ENCODE data around the gene TMC4.
"Not testable (repeated sequence)": the region's sequence is repeated elsewhere in the genome, so short reads cannot be mapped to it uniquely, and the experiment has no call there.

The TMC4 gene

DNA sequence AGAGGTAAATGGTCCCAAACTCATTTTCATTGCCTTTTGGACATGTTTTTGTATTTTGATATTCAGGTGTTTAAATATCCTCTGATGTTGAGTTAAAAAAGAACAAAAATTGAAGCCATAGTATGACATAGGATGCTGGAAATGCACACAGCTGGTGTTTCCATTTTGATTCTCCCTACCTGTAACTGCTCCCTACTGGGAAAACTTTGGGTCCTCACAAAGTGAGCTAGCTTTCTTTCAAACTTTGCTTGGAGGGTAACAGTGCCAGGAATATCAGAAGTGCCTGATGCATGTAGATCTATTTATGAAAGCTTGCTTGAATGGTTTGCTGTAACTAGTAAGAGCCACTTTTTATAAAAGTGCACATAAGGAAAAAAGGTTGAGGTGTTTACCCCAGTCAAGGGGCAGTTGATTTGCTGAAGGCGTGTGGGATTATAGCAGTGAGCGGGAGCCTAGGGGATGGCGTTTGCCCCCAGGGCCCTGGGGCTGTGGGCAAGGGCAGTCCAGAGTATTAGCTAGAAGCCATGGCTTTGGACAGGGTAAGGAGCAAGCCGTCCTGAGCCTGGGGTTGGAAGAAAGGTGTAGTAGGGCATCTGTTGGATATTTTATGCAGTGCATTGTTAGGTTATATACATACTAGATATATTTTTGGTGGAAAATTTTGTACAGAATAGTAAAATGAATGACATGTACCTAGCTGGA, 32.0 kb upstream of the TMC4 start:
- DNase-seq (ENCODE audit: low read depth in 2 of 2) = no peak

DNA sequence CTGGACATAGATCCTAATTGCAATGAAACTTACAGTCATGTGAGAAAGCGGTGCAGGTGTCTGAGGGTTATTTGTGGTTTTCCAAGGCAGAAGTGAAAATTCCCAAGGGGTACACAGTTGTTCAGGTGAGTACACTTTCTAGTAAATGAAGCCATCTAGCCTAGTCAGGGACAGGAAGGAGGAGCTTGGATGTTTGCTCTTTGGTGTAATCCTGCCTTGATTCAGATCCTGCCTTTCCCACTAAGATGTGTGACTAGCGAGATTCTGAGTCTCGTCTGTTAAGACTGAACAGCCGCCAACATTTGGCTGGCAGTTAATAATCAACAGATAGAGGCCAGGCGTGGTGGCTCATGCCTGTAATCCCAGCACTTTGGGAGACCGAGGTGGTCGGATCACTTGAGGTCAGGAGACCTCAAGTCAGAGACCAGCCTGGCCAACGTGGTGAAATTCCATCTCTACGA, 30.2 kb upstream of the TMC4 start:
- DNase-seq (ENCODE audit: low read depth in 2 of 2) = no peak

DNA sequence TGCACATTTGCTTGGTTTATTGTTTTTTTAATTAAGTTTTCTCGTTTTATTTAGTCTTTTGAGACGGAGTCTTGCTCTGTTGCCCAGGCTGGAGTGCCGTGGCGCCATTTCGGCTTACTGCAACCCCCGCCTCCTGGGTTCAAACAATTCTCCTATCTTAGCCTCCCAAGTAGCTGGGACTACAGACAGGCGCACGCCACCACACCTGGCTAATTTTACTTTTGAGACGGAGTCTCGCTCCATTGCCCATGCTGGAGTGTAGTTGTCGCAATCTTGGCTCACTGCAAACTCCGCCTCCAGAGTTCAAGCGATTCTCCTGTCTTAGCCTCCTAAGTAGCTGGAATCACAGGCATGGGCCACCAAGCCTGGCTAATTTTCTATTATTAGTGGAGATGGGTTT, 29.0 kb upstream of the TMC4 start:
- DNase-seq (ENCODE audit: low read depth in 2 of 2) = no peak

DNA sequence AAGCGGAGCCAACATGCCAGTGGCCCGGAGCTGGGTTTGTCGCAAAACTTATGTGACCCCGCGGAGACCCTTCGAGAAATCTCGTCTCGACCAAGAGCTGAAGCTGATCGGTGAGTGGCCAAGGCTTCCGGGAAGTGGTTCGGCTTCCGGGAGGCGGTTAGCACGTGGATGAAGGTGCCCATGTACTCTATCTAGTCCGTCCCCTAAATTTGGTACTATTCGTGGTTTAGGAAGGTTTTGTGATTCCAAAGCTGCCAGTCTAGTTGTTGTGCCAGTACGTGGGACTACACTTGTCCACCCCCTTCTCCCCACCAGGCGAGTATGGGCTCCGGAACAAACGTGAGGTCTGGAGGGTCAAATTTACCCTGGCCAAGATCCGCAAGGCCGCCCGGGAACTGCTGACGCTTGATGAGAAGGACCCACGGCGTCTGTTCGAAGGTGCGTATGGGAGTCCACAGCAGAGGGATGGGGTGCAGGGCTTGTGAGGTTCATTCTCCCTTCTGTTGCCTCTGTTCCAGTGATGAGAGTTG, 28.3 kb upstream of the TMC4 start:
- no peak for DNase-seq (ENCODE audit: low read depth in 2 of 2)

DNA sequence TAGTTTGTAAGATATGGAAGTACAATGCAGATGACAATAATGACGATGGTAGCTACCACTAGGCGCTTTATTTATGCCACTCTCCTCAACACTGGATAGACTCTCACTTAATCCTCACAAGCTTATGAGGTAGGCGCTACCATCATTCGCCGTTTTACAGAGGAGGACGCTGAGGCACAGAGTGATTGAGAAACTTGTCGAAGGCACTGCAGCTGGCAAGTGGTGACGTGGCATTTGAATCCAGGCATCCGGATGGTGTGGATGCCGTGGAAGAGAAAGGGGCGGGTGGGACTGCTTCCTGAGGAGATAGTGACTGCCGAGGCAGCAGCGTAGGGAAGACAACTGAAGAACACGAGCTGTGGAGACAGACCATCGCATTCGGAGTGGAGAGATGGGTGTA, 26.4 kb upstream of the TMC4 start:
- no peak for DNase-seq (ENCODE audit: low read depth in 2 of 2)

DNA sequence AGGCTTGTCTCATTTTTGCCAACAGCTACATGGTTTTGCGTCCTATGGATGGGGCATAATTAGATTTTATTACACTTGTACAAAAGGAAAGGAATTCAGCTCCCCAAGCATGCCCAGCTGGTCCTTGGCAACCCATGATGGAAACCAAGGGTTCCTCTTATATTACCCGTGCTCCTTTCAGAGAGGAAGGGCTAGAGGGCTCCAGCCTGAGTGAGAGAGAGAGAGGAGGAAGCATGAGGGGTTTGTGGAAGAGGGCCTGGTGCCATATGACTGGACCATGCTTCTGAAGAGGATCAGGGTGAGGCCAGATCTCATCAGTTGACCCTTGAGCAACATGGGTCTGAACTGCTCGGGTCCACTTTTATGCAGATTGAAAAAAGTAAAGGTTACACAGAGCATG, 24.2 kb upstream of the TMC4 start:
- no peak for DNase-seq (ENCODE audit: low read depth in 2 of 2)

DNA sequence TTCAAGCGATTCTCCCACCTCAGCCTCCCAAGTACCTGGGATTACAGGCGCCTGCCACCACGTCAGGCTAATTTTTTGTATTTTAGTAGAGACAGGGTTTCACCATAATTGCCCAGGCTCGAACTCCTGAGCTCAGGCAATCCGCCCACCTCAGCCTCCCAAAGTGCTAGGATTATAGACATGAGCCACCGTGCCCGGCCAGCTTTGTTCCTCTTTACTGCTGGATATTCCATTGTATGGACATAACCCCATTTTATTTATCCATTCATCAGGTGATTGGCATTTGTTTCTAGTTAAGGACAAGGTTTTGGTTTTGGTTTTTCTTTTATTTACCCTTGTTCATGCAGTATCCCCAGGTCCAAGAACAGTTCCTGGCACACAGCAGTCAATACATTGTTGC, 23.6 kb upstream of the TMC4 start:
- DNase-seq (ENCODE audit: low read depth in 2 of 2) = no peak

DNA sequence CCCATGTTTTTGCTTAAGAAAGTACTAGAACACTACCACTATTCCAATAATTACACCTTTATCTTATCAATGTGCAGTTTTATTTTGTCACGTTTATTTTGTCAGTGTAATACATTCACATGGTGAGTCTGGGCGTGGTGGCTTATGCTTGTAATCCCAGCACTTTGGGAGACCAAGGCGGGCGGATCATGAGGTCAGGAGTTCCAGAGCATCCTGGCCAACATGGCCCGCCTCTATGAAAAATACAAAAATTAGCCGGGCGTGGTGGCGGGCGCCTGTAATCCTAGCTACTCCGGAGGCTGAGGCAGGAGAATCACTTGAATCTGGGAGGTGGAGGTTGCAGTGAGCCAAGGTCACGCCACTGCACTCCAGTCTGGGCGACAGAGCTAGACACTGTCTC, 21.5 kb upstream of the TMC4 start:
- DNase-seq (ENCODE audit: low read depth in 2 of 2) = not testable (repeated sequence)

DNA sequence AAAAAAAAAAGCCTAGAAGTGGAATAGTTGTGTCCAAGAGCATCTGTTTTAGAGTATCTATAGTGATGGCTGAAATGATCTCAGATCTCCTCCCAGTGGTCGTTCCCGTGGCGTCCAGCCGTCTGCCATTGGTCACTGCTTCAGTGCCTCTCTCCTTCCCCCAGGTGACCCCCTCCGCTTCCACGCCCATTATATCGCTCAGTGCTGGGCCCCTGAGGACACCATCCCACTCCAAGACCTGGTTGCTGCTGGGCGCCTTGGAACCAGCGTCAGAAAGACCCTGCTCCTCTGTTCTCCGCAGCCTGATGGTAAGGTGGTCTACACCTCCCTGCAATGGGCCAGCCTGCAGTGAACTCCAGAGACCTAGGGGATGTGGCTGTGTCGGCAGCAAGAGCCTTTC, 20.1 kb upstream of the TMC4 start:
- no peak for DNase-seq (ENCODE audit: low read depth in 2 of 2)

DNA sequence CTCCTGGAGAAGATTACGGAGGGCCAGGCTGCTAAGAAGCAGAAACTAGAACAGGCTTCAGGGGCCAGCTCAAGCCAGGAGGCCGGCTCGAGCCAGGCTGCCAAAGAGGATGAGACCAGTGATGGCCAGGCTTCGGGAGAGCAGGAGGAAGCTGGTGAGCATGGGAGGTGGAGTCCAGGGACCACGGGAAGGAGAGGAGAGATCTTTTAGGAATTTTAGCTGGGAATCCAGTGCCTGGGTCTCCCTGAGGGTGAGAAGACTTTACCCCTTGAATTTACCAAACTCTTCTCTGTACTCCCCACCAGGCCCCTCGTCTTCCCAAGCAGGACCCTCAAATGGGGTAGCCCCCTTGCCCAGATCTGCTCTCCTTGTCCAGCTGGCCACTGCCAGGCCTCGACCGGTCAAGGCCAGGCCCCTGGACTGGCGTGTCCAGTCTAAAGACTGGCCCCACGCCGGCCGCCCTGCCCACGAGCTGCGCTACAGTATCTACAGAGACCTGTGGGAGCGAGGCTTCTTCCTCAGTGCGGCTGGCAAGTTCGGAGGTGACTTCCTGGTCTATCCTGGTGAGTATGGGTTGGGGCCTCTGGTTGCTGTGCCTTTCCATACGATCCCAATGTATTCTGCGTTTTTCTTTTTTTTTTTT, 19.0 kb upstream of the TMC4 start:
- no peak for DNase-seq (ENCODE audit: low read depth in 2 of 2)

DNA sequence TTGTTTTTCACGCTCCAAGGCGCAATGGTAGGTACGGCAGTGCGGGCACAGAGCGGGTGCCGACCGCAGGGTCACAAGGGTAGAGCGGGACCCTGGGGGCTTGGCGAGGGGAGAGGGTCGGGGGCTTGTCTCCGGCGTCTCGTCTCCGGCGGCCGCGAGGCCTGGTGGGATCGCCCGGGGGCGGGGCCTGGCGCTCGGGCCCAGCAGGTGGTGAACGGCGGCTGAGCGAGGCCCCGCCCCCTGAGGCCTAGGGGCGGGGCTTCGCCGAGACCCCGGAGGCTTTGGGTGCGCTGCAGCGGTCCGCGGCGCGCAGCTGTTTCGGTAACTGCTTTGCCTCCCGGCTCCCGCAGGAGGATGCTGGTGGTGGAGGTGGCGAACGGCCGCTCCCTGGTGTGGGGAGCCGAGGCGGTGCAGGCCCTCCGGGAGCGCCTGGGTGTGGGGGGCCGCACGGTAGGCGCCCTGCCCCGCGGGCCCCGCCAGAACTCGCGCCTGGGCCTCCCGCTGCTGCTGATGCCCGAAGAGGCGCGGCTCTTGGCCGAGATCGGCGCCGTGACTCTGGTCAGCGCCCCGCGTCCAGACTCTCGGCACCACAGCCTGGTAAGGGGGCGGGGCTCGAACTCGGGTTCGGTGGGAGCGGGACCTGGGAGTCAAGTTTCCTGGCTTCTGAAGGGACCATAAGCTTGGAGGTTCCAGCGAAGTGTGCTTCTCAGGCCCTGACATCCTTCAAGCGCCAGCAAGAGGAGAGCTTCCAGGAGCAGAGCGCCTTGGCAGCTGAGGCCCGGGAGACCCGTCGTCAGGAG, 18.3 kb upstream of the TMC4 start, which contains the start of gene TSEN34:
TSEN34 (plus strand) TSS at position 298 of the 800 bp plus-strand sequence; CDS start at position 355, 57 bp downstream.
- peak; percentile 77 to 86 for DNase-seq (ENCODE audit: low read depth in 2 of 2)

DNA sequence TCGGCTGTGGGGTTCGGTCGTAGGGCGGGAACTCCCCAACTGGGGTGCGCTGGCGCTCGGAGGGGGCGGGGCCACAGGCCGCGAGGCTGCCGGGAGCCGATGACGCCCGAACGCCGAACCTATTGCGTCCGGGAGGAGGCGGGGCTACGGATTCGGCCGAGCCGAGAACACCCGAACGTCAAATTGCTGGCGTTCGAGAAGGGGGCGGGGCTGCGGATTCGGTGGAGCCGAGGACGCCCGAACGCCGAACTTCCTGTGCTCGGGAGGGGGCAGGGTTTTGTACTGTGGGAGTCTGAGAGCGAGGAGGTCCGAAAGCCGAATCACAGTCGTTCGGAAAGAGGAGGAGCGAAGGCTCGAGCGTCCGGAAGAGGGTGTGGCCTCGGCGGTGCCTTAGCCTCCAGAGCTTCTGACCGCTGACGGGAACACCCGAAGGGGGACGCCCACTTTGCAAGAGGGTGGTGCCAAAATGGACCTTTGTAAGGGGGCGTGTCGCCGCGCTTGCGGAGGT, 17.6 kb upstream of the TMC4 start:
- DNase-seq (ENCODE audit: low read depth in 2 of 2) = peak; percentile 100

DNA sequence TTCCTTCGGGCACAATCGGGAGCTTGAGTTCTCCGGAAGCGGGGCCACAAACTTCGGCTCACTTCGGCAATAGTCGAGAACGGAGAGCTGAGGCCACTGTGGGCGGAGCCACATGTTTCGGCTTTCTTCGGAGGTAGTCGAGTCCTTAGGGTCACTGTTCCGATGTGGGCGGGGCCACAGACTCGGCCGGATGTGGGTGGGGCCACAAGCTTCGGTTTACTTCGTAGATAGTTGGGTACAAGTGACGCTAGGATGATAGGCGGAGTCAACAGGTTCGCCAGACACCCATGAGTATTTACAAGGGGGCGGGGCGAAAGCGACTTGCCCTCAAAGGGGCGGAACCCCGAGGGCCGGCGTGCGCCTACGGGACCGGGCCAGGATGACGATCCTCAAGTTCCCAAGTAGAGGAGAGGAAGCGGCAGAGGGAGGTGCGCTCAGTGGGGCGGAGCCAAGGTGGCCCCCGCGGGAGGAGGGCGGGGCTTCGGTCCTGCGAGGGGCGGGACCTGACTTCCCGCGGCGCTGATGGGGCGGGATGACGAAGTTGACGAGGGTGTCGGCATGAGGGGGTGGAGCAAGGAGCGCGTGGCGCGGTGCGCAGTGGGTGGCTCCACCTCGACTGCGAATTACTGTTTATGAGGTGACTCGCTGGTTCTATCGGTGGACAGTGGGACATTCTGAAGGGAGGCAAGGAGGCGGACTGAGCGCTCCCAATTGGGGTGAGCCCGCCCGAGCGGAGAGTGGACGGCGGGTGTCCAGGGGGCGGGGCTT, 17.0 kb upstream of the TMC4 start:
- peak; percentile 99 to 100 for DNase-seq (ENCODE audit: low read depth in 2 of 2)

DNA sequence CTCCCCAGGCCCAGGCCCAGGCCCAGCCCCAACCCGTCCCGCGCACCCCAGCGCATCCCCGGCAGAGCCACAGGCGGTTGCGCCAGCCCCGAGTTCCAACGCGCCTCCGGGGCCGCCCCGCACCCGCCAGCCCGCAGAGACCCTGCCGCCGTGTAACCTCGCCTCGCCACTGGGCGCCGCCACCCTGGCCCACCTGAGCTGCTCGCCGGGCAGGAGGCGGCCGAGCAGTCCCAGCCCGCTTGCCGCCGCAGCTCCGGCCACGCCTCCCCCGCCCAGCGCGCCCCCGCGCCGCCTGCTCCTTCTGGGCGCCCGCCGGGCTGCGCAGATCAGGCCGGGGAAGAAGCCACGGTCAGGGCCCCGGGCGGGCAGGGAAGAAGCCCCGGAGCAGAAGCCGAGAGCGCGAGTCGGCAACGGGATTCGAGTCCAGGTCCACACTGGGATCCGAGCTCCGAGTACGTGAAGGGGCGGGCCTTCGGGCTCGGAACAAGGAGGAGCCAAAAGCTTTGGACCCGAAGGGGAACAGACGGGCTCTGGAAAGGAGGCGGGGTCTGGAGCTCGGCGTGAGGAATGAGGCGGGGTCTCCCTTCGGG, 16.3 kb upstream of the TMC4 start, which contains the start of gene MBOAT7:
MBOAT7 (minus strand) TSS at position 436 of the 590 bp plus-strand sequence. CDS start 1,072 bp downstream, outside the sequence.
- DNase-seq (ENCODE audit: low read depth in 2 of 2) = no peak

DNA sequence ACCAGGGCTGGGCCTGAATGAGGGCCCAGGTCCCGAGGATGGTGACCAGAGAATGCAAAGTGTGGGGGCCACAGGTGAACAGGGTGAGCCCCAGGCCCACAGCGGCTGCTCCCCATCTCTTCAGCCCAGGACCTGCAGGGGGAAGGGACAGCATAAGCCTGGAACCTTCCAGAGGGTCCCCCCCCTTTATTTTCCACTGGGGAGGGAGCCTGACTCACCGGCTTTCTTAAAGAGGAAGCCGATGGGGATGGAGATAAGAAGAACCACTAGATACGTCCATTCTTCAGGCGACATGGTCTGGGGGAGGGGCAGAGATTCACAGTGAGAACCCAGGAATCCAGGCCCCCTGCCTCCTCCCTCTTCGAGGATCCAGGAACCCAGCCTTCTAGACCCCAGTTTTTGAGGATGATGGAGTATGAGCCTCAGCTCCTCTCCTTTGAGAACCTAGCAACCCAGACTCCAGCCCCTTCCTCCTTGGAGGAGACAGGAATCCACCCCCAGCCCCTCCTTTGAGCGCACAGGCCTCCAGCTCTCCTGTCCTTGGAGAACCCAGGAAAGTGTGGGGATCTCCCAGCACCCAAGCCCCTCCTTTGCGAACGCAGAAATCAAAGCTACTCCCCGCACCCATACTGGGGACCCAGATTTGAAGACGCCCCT, 15.4 kb upstream of the TMC4 start:
- DNase-seq (ENCODE audit: low read depth in 2 of 2) = no peak

DNA sequence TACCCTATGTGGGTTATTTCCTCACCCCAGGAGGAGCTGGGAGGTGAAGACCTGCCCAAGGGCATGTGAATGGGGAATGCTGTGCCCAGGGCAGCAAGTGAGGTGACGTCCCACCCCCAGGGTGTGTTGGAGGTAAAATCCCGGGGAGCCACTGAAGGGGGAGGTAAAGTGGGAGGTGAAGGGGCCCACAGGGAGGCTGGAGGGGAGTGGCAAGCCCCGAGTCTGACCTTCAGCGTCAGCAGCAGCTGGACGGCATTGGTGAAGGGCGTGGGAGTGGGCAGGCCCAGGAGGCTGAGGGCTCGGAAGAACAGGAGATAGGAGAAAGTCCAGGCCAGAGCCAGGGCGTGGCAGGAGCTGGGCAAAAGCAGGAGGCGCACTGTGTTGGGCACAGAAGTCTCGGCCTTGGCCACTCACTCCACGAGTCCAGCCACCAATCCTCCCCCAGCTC, 14.0 kb upstream of the TMC4 start:
- no peak for DNase-seq (ENCODE audit: low read depth in 2 of 2)

DNA sequence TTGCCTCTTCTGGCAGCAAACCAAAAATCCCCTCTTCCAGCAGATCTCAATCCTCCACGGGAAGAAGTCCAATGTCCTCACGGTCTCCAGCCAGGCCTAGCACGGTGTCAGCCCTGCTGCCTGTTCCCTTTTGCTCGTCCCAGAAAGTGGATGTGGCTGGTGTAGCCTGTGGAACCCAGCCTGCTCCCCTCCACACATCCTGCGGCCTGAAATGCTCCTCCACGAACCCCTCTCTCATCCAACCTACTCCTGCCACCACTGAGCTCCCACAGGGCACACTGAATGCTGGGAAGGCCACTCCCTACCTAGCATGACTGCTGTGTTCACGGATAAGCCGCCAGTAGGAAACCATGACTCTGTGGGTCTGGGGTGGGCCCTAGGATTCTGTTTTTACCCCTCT, 13.4 kb upstream of the TMC4 start:
- no peak for DNase-seq (ENCODE audit: low read depth in 2 of 2)

DNA sequence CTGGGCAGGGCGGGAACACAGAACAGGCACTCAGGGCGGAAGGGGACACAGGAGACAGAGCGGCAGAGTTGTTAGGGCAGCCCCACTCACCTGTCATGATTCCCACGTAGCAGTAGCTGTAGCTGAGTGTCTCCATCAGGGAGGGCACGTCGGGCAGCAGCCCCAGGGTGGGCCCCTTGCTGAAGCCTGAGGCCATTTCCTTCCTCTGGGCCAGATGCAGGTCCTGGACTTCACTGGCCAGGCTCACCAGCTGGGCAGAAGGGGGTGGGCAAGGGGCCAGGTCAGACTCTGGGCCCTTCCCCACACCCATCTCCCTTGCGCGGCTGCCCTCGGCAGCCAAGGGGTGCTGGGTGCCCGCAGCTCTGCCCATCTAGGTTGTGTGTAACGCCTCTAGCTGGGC, 10.5 kb upstream of the TMC4 start:
- no peak for DNase-seq (ENCODE audit: low read depth in 2 of 2)

DNA sequence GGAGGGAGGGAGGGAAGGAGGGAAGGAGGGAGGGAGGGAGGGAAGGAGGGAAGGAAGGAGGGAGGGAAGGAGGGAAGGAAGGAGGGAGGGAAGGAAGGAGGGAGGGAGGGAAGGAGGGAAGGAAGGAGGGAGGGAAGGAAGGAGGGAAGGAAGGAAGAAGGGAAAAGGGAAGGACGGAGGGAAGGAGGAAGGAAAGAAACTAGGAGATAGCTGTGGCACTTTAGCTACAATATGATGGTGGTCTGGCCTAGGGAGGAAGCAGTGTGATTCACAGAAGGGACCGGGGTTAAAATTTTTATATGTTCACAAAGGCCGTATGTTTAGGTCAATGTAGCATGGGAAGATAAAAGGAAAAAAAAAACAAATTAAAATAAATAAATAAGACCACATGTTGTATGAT, 8.9 kb upstream of the TMC4 start:
- not testable (repeated sequence) for DNase-seq (ENCODE audit: low read depth in 2 of 2)

DNA sequence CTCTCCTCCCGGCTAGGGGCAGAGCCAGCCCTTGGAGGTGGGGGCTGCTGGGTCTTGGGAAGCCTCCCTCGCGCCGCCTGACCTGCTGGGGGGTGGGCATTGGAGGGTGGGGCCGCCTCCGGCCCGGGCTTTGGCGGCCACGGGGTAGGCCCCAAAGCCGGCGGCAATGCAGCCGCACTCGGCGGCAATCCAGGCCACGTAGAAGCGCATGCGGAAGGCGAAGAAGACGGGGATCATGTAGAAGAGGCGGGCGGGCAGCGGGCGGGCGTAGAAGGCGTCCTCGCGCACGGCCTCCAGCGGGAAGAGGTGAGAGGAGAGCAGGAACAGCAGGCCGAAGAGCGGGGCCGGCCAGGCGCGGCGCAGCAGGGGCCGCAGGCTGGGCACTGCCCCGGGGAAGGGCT, 7.7 kb upstream of the TMC4 start:
- no peak for DNase-seq (ENCODE audit: low read depth in 2 of 2)

Measured in stimulated activated CD8-positive, alpha-beta memory T cell treated with anti-CD3 and anti-CD28 coated beads, Interleukin-2, amount 100 ng/mL, for 48 hours (primary cell).